Sigmoid colon (tissue), 7 donors: ENCODE results near the gene RECK. TPM values are rescaled to one million over a fixed set of nuclear protein-coding genes. Genes with fewer than 3 reads are reported as not detected.

Source experiments
- DNase-seq: peaks from one replicate; pipeline ENCODE4 v3.0.0-alpha.2; 2019
- H3K27ac ChIP-seq, 4 donors: fragments of 200-600 bp; sonication (generic); one replicate each; pipeline ENCODE4 v1.5.1; 2016 to 2019; ENCODE audit warnings: mild to moderate bottlenecking in 1 of 4
- H3K27me3 ChIP-seq, 3 donors: fragments of 200-600 bp; sonication (generic); one replicate each; pipeline ENCODE4 v1.5.1; 2019; ENCODE audit warnings: mild to moderate bottlenecking in 1 of 3
- H3K36me3 ChIP-seq, 4 donors: fragments of 200-600 bp; sonication (generic); one replicate each; pipeline ENCODE4 v1.5.1; 2016 to 2019
- H3K4me1 ChIP-seq, 4 donors: fragments of 200-600 bp; sonication (generic); one replicate each; pipeline ENCODE4 v1.5.1; 2017 to 2019
- H3K4me3 ChIP-seq, 4 donors: fragments of 200-600 bp; sonication (generic); one replicate each; pipeline ENCODE4 v1.5.1; 2017 to 2019; ENCODE audit warnings: mild to moderate bottlenecking in 2 of 4, moderate library complexity in 1 of 4
- H3K9me3 ChIP-seq, 4 donors: fragments of 200-600 bp in 3 of 4; sonication (generic) in 3 of 4; one replicate each; pipeline versions ENCODE4 v1.5.1 to v1.6.1; 2013 to 2019
- CTCF ChIP-seq, 4 experiments: fragments of 450-650 bp in 3 of 4; fragments of 200-600 bp in 1 of 4; IDR thresholded peaks; one replicate each; pipeline ENCODE4 v1.5.1; 2016 to 2019; ENCODE audit warnings: antibody characterized with exemption in 4 of 4, mild to moderate bottlenecking in 3 of 4, moderate library complexity in 2 of 4
- EP300 ChIP-seq, 4 donors: sonication (generic); formaldehyde crosslinking; IDR thresholded peaks; one replicate each; pipeline ENCODE4 v1.6.1; 2017; ENCODE audit warnings: antibody characterized with exemption in 4 of 4
- POLR2A ChIP-seq, 2 donors: fragments of 450-650 bp; IDR thresholded peaks; one replicate each; pipeline ENCODE4 v1.6.1; 2016; ENCODE audit warnings: antibody characterized with exemption in 2 of 2, mild to moderate bottlenecking in 2 of 2, moderate library complexity in 2 of 2
- POLR2AphosphoS5 ChIP-seq, 4 donors: sonication (generic); formaldehyde crosslinking; IDR thresholded peaks; one replicate each; pipeline ENCODE4 v1.6.1; 2017; ENCODE audit warnings: antibody characterized with exemption in 4 of 4
- WGBS, 2 donors: extraction: QIAGEN DNeasy Blood & Tissue Kit; methylation state at CpG; one replicate each; pipeline ENCODE4 v1.1.7; 2013; 5-methylcytosine and 5-hydroxymethylcytosine counted together
- intact Hi-C: fragments of 100-400 bp; cut with DNase I; formaldehyde crosslinking; loops from one replicate; pipeline ENCODE4 v1.15.1; 2023
- polyA plus RNA-seq, 3 donors: library from polyadenylated mRNA; stranded (reverse); fragments of 200-250 nt; gene quantifications; one replicate each; pipeline ENCODE4 v1.2.3, GENCODE V29; 2013
- total RNA-seq, 4 donors: library from RNA; depleted of rRNA; stranded (reverse); fragments of >200 nt; gene quantifications; one replicate each; pipeline ENCODE4 v1.1.0, GENCODE V29; 2016
- donor health status: healthy with polysubstance abuse.
- donor health status: Bipolar disorder and iron deficiency.
- donor health status: healthy.

Gene RECK
- total and polyA plus RNA-seq, 7 donors, result 0.23 to 22.2 (median 11.1) TPM

GRCh38 chr9:36051317-36051716 is 14.6 kb downstream of the RECK start:
- Histone ChIP-seq H3K4me1 (peaks cover 0 to 4% (median 0%) of the 10 kb centered on the region in 4 donors), H3K36me3 (no peaks in the 10 kb centered on the region), H3K4me3 (no peak overlapping the region), H3K27me3 (no peaks in the 10 kb centered on the region), H3K9me3 (no peaks in the 10 kb centered on the region), H3K27ac (no peak overlapping the region)
- DNase-seq, result no peak
- 64 to 76% methylated on average over 2 of the region's 2 CpGs for WGBS, 2 donors
- intact Hi-C loops, result no loop called here
- TF ChIP-seq CTCF (IDR thresholded peaks at IDR 0.05) (no peak), POLR2AphosphoS5 (IDR thresholded peaks at IDR 0.05) (no peak), EP300 (IDR thresholded peaks at IDR 0.05) (no peak), POLR2A (IDR thresholded peaks at IDR 0.05) (no peak)

GRCh38 chr9:36053971-36054370 is 17.3 kb downstream of the RECK start:
- Histone ChIP-seq H3K9me3 (no peaks in the 10 kb centered on the region), H3K4me3 (no peak overlapping the region), H3K36me3 (no peaks in the 10 kb centered on the region), H3K4me1 (no peaks in the 10 kb centered on the region), H3K27ac (no peak overlapping the region), H3K27me3 (no peaks in the 10 kb centered on the region)
- no peak for DNase-seq
- TF ChIP-seq POLR2AphosphoS5 (IDR thresholded peaks at IDR 0.05), result no peak
- no peak for TF ChIP-seq CTCF (IDR thresholded peaks at IDR 0.05)
- no peak for TF ChIP-seq EP300 (IDR thresholded peaks at IDR 0.05)
- no peak for TF ChIP-seq POLR2A (IDR thresholded peaks at IDR 0.05)
- intact Hi-C loops, result no loop called here
- WGBS, 2 donors, result 12 to 58% methylated on average over 3 of the region's 3 CpGs

- TF ChIP-seq POLR2AphosphoS5 (IDR thresholded peaks at IDR 0.05) (no peak), CTCF (IDR thresholded peaks at IDR 0.05) (no peak), EP300 (IDR thresholded peaks at IDR 0.05) (no peak), POLR2A (IDR thresholded peaks at IDR 0.05) (no peak)
- H3K4me1 ChIP-seq, result no peaks in the 10 kb centered on the region
- no peaks in the 10 kb centered on the region for H3K9me3 ChIP-seq
- intact Hi-C loops, result no loop called here
- 14 to 51% methylated on average over 3 of the region's 3 CpGs for WGBS, 2 donors
- H3K27me3 ChIP-seq, result no peaks in the 10 kb centered on the region
- peaks cover 0 to 5% (median 0%) of the 10 kb centered on the region in 4 donors for H3K36me3 ChIP-seq
- H3K27ac ChIP-seq, result no peak overlapping the region
- no peak overlapping the region for H3K4me3 ChIP-seq
- no peak for DNase-seq
Observed at GRCh38 chr9:36056896-36057295, 20.2 kb downstream of the RECK start.

GRCh38 chr9:36063804-36064447 is 27.2 kb downstream of the RECK start:
- WGBS, 2 donors, result 88 to 90% methylated on average over 2 of the region's 2 CpGs
- intact Hi-C loops, result no loop called here
- Histone ChIP-seq H3K27ac (no peak overlapping the region), H3K9me3 (no peaks in the 10 kb centered on the region), H3K4me3 (no peak overlapping the region), H3K36me3 (peaks cover 0 to 15% (median 6%) of the 10 kb centered on the region in 4 donors), H3K27me3 (no peaks in the 10 kb centered on the region), H3K4me1 (no peaks in the 10 kb centered on the region)
- TF ChIP-seq EP300 (IDR thresholded peaks at IDR 0.05) (no peak), POLR2AphosphoS5 (IDR thresholded peaks at IDR 0.05) (no peak), CTCF (IDR thresholded peaks at IDR 0.05) (no peak), POLR2A (IDR thresholded peaks at IDR 0.05) (no peak)
- DNase-seq, result no peak
